DMS53 treated with DMSO at 0.1 percent for 48 hours (cell line): ENCODE results near the gene TMEM212.
"Not testable (repeated sequence)": the region's sequence is repeated elsewhere in the genome, so short reads cannot be mapped to it uniquely, and the experiment has no call there.

Experiments used
- DNase-seq: peaks from one replicate; lab custom pipeline; 2025; ENCODE audit not compliant: unreplicated experiment; lab: John Stamatoyannopoulos, UW

The TMEM212 gene

GRCh38 chr3:171854649-171855305 lies 11.6 kb downstream of the TMEM212 start:
- no peak for DNase-seq

- not testable (repeated sequence) for DNase-seq
Measured at GRCh38 chr3:171858770-171859169, 15.6 kb downstream of the TMEM212 start.

GRCh38 chr3:171860830-171861535 lies 17.8 kb downstream of the TMEM212 start:
- no peak for DNase-seq

GRCh38 chr3:171862392-171862791 lies 19.2 kb downstream of the TMEM212 start:
- DNase-seq, result no peak

- DNase-seq, result no peak
Measured at GRCh38 chr3:171862993-171863521, 19.9 kb downstream of the TMEM212 start.

GRCh38 chr3:171863920-171864319 lies 20.8 kb downstream of the TMEM212 start:
- no peak for DNase-seq

GRCh38 chr3:171865191-171865865 lies 22.2 kb downstream of the TMEM212 start:
- no peak for DNase-seq

GRCh38 chr3:171867981-171868380 lies 24.8 kb downstream of the TMEM212 start:
- no peak for DNase-seq

GRCh38 chr3:171871392-171872274 lies 28.5 kb downstream of the TMEM212 start:
- no peak for DNase-seq

GRCh38 chr3:171873580-171873979 lies 30.4 kb downstream of the TMEM212 start:
- DNase-seq, result no peak

GRCh38 chr3:171874251-171874681 lies 31.1 kb downstream of the TMEM212 start:
- no peak for DNase-seq

- no peak for DNase-seq
Measured at GRCh38 chr3:171874879-171875278, 31.7 kb downstream of the TMEM212 start.

GRCh38 chr3:171875923-171876412 lies 32.8 kb downstream of the TMEM212 start:
- DNase-seq, result peak; percentile 51

- no peak for DNase-seq
Measured at GRCh38 chr3:171876680-171877147, 33.6 kb downstream of the TMEM212 start.

GRCh38 chr3:171878461-171879225 lies 35.5 kb downstream of the TMEM212 start:
- no peak for DNase-seq

GRCh38 chr3:171879472-171879871 lies 36.3 kb downstream of the TMEM212 start:
- DNase-seq, result peak; percentile 81

GRCh38 chr3:171880101-171880870 lies 37.1 kb downstream of the TMEM212 start:
- DNase-seq, result no peak

GRCh38 chr3:171881251-171881650 lies 38.1 kb downstream of the TMEM212 start:
- DNase-seq, result no peak
